Trophoblast cell (in vitro differentiated cells and primary cell): ENCODE measurements around the gene GPRIN1.

Source experiments
- DNase-seq, 2 donors: peaks; one replicate each; pipeline ENCODE4 v3.0.0-alpha.2; 2016
- H2AFZ ChIP-seq: 2 replicates; pipeline ENCODE4 v1.6.1; 2013; ENCODE audit warnings: low read length, moderate library complexity, mild to moderate bottlenecking; ENCODE audit not compliant: insufficient read depth, poor library complexity
- H2AK5ac ChIP-seq: 2 replicates; pipeline ENCODE4 v1.6.1; 2013; ENCODE audit warnings: mild to moderate bottlenecking, low read length
- H2BK120ac ChIP-seq: 2 replicates; pipeline ENCODE4 v1.6.1; 2013; ENCODE audit warnings: low read length, mild to moderate bottlenecking, moderate library complexity; ENCODE audit not compliant: insufficient read depth, poor library complexity
- H2BK12ac ChIP-seq: 2 replicates; pipeline ENCODE4 v1.6.1; 2013; ENCODE audit warnings: mild to moderate bottlenecking, low read length, moderate library complexity
- H2BK5ac ChIP-seq: 2 replicates; pipeline ENCODE4 v1.6.1; 2013; ENCODE audit warnings: low read length, low read depth, moderate library complexity, mild to moderate bottlenecking; ENCODE audit not compliant: poor library complexity
- H3K14ac ChIP-seq: 2 replicates; pipeline ENCODE4 v1.6.1; 2013; ENCODE audit warnings: mild to moderate bottlenecking, low read length
- H3K18ac ChIP-seq: 2 replicates; pipeline ENCODE4 v1.6.1; 2013; ENCODE audit warnings: mild to moderate bottlenecking, low read length
- H3K23ac ChIP-seq: 2 replicates; pipeline ENCODE4 v1.6.1; 2013; ENCODE audit warnings: low read length
- H3K27ac ChIP-seq: 2 replicates; pipeline ENCODE4 v1.5.1; 2013; ENCODE audit warnings: low read depth, mild to moderate bottlenecking, inconsistent platforms, low read length, moderate library complexity
- H3K27me3 ChIP-seq: 2 replicates; pipeline ENCODE4 v1.6.1; 2013; ENCODE audit warnings: inconsistent platforms, mild to moderate bottlenecking, low read length, moderate library complexity; ENCODE audit not compliant: insufficient read depth
- H3K36me3 ChIP-seq, 2 experiments: 1 replicate in 1 of 2; 2 replicates in 1 of 2; pipeline ENCODE4 v1.6.1; 2013; ENCODE audit warnings: low read length in 2 of 2, mild to moderate bottlenecking in 2 of 2, moderate library complexity in 1 of 2; ENCODE audit not compliant: insufficient read depth in 2 of 2, control insufficient read depth in 1 of 2
- H3K4ac ChIP-seq: 2 replicates; pipeline ENCODE4 v1.6.1; 2013; ENCODE audit warnings: low read depth, mild to moderate bottlenecking, low read length, moderate library complexity
- H3K4me1 ChIP-seq, 2 experiments: 1 replicate in 1 of 2; 2 replicates in 1 of 2; pipeline ENCODE4 v1.6.1; 2013; ENCODE audit warnings: low read length in 2 of 2, mild to moderate bottlenecking in 2 of 2, moderate library complexity in 1 of 2; ENCODE audit not compliant: insufficient read depth in 2 of 2, control insufficient read depth in 1 of 2
- H3K4me2 ChIP-seq: 2 replicates; pipeline ENCODE4 v1.6.1; 2013; ENCODE audit warnings: inconsistent platforms, mild to moderate bottlenecking, low read length, moderate library complexity
- H3K4me3 ChIP-seq: 2 replicates; pipeline ENCODE4 v1.5.1; 2013; ENCODE audit warnings: mild to moderate bottlenecking, low read depth, low read length, inconsistent platforms
- H3K79me1 ChIP-seq: one replicate; pipeline ENCODE4 v1.6.1; 2013; ENCODE audit warnings: low read length
- H3K79me2 ChIP-seq: 2 replicates; pipeline ENCODE4 v1.6.1; 2013; ENCODE audit warnings: low read length, mild to moderate bottlenecking; ENCODE audit not compliant: control insufficient read depth, insufficient read depth, poor library complexity
- H3K9ac ChIP-seq: 2 replicates; pipeline ENCODE4 v1.6.1; 2013; ENCODE audit warnings: mild to moderate bottlenecking, low read length
- H3K9me3 ChIP-seq: 2 replicates; pipeline ENCODE4 v1.6.1; 2013; ENCODE audit warnings: low read depth, mild to moderate bottlenecking, control low read depth, inconsistent platforms, low read length; ENCODE audit not compliant: insufficient read depth
- H4K12ac ChIP-seq: 2 replicates; pipeline ENCODE4 v1.6.1; 2013; ENCODE audit warnings: low read depth, mild to moderate bottlenecking, low read length, moderate library complexity
- H4K8ac ChIP-seq: 2 replicates; pipeline ENCODE4 v1.6.1; 2013; ENCODE audit warnings: low read depth, mild to moderate bottlenecking, low read length, moderate library complexity
- H4K91ac ChIP-seq: one replicate; pipeline ENCODE4 v1.6.1; 2013; ENCODE audit warnings: low read depth, mild to moderate bottlenecking, low read length, moderate library complexity
- WGBS: extraction: QIAGEN DNeasy Blood & Tissue Kit; methylation state at CpG from one replicate; pipeline ENCODE4 v1.1.7; 2013; ENCODE audit warnings: missing lambda C conversion rate; ENCODE audit not compliant: insufficient read length, insufficient coverage; ENCODE audit errors: extremely low coverage; 5-methylcytosine and 5-hydroxymethylcytosine counted together

The GPRIN1 gene

DNA sequence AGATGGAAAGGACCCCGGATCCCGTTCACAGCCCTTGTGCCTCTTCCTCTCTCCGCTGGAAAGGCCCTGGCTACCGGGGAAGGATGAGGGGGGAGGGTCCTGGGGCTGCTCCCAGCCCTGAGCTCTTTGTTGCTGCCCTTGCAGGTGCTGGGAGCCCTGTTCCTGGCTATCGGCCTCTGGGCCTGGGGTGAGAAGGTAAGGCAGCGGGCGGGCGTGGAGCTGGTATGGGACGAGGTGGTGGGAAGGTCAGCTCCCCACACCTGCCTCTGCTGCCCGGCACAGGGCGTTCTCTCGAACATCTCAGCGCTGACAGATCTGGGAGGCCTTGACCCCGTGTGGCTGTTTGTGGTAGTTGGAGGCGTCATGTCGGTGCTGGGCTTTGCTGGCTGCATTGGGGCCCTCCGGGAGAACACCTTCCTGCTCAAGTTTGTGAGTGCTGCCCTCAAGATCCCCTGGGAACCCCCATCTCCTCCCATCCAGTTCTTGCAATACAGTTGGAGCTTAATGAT is 41.6 kb upstream of the GPRIN1 start:
- no peaks in the 10 kb centered on the region for H3K9me3 ChIP-seq
- H2BK12ac ChIP-seq: no peak overlapping the region
- H4K8ac ChIP-seq: no peak overlapping the region
- H3K14ac ChIP-seq: no peak overlapping the region
- H3K79me1 ChIP-seq: peaks cover 10% of the 10 kb centered on the region
- no peak overlapping the region for H3K18ac ChIP-seq
- H3K9ac ChIP-seq: no peak overlapping the region
- no peak overlapping the region for H3K4me2 ChIP-seq
- peaks cover 6% of the 10 kb centered on the region for H3K79me2 ChIP-seq
- no peak overlapping the region for H4K12ac ChIP-seq
- H3K4ac ChIP-seq: no peak overlapping the region
- H3K4me3 ChIP-seq: no peak overlapping the region
- H2AK5ac ChIP-seq: no peak overlapping the region
- H3K23ac ChIP-seq: no peak overlapping the region
- peaks cover 11 to 12% of the 10 kb centered on the region in 2 experiments for H3K4me1 ChIP-seq
- WGBS: no CpG with 5 or more reads among the region's 17 CpGs
- no peak overlapping the region for H2BK120ac ChIP-seq
- no peak overlapping the region for H3K27ac ChIP-seq
- no peaks in the 10 kb centered on the region for H3K27me3 ChIP-seq
- no peak overlapping the region for H2AFZ ChIP-seq
- H3K36me3 ChIP-seq: peaks cover 5 to 13% of the 10 kb centered on the region in 2 experiments
- H2BK5ac ChIP-seq: no peak overlapping the region
- DNase-seq: no peak
- H4K91ac ChIP-seq: no peak overlapping the region

DNA sequence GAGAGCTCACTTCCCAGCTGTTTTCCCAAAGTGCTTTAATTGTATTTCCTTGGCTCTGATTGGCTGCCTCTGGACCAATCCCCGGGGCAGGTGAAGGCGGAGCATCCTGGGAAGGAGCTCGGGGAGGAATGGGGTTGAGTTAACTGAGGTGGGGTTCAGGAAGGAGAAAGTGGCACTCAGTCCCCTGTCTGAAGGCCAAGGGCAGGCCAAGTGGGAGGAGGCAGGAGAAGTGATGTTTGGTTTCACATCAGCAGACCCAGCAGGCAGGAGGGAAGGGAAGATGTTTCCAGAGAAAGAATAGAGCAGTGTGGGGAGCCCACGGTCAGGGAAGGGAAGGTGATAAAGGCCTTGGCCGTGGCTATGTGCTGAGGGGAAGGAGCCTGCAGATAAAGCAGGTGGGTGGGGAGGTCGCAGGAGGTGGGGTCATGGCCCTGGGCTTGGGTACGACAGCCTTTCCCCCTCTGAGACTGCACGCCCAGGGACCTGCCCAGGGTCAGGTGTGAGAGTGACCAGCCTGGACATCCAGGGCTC is 40.5 kb upstream of the GPRIN1 start:
- Histone ChIP-seq H3K4me1 (peaks cover 11 to 12% of the 10 kb centered on the region in 2 experiments), H2BK120ac (no peak overlapping the region), H3K4ac (no peak overlapping the region), H2AK5ac (no peak overlapping the region), H3K79me1 (peaks cover 10% of the 10 kb centered on the region), H3K4me2 (no peak overlapping the region), H3K23ac (no peak overlapping the region), H3K14ac (no peak overlapping the region), H4K8ac (no peak overlapping the region), H3K4me3 (no peak overlapping the region), H2BK12ac (no peak overlapping the region), H3K27ac (no peak overlapping the region), H3K9ac (no peak overlapping the region), H3K27me3 (no peaks in the 10 kb centered on the region), H3K9me3 (no peaks in the 10 kb centered on the region), H2AFZ (no peak overlapping the region), H3K36me3 (peaks cover 5 to 13% of the 10 kb centered on the region in 2 experiments), H3K18ac (no peak overlapping the region), H4K91ac (no peak overlapping the region), H3K79me2 (peaks cover 6% of the 10 kb centered on the region), H2BK5ac (no peak overlapping the region), H4K12ac (no peak overlapping the region)
- WGBS: no CpG with 5 or more reads among the region's 8 CpGs
- DNase-seq: no peak

DNA sequence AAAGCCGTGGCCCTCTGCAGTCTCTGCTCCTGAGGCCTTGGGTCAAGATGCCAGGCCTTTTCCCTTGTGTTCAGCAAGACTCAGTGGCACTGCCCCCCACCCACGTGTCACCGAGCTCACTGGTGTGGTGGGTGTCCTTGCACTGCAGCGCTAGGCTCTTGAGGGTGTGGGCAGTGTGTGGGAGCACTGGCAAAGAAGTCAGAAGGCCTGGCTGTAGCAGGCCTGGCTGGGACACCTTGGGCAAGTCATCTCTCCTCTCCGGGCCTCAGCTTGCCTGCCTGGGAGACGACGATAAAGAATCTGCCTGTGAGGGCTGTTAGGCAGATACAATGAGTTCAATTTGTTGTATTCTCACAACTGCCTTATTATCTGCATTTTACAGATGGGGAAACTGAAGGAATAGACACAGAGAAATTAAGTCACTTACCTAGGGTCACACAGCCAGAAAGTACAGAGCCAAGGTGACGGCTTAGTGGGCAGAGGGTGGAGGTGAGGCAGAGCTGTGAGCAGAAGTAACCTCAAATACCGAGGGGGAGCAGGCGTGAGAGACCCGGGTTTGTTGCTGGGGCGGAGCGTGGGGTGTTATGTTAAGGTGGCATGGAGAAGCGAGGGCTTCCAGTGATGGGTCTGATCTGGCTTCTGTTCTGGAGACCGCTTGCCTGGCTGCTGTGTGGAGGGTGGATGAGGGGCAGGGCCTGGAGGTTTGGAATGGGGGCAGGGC is 38.7 kb upstream of the GPRIN1 start:
- Histone ChIP-seq H2BK5ac (no peak overlapping the region), H2BK12ac (no peak overlapping the region), H3K9ac (no peak overlapping the region), H3K4me2 (peak overlapping the region; percentile 88), H3K79me1 (peaks cover 10% of the 10 kb centered on the region), H3K79me2 (peaks cover 6% of the 10 kb centered on the region), H2AFZ (no peak overlapping the region), H3K9me3 (no peaks in the 10 kb centered on the region), H3K14ac (no peak overlapping the region), H4K12ac (no peak overlapping the region), H3K27me3 (no peaks in the 10 kb centered on the region), H4K91ac (no peak overlapping the region), H2BK120ac (no peak overlapping the region), H4K8ac (no peak overlapping the region), H3K23ac (no peak overlapping the region), H3K4me1 (peaks cover 11 to 12% of the 10 kb centered on the region in 2 experiments), H3K4me3 (no peak overlapping the region), H3K36me3 (peaks cover 4 to 6% of the 10 kb centered on the region in 2 experiments), H2AK5ac (no peak overlapping the region), H3K4ac (no peak overlapping the region), H3K18ac (no peak overlapping the region), H3K27ac (no peak overlapping the region)
- no CpG with 5 or more reads among the region's 15 CpGs for WGBS
- no peak for DNase-seq

DNA sequence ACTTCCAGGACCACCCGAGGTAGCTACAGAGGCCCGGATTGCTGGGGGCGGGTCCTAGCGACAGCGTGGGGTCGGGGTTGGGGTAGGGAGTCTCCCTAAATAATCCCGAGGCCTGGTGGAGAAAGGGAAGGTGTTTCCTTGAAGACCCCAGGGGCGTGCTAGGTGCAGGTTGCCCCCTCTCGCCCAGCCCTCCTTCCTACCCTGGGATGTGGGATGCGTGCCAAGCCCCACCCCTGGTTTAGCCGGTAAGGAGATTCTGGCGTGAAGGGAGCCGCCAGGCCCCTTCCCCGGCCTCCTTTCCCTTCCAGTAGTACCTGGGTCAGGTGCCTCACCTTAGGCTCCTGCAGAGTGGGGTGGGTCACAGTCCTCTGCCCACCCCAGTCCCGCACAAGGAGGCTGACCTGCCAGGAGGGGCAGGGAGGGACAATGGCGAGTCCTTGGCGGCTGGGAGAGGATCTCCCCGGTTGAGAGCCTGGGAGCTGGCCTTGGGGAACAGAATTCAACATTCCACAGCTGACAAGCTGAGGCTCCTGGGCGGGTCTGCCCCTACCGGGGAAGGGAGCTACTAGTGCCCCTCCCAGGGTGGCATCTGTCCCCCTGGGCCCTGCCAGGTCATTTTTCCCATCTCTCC is 38.0 kb upstream of the GPRIN1 start:
- Histone ChIP-seq H4K91ac (peak overlapping the region; percentile 84), H3K27me3 (no peaks in the 10 kb centered on the region), H3K4me3 (peak overlapping the region; percentile 74), H3K4me1 (peaks cover 11 to 12% of the 10 kb centered on the region in 2 experiments), H3K36me3 (peaks cover 0 to 3% of the 10 kb centered on the region in 2 experiments), H3K9ac (peak overlapping the region; percentile 81), H3K9me3 (no peaks in the 10 kb centered on the region), H2BK12ac (no peak overlapping the region), H3K4me2 (peak overlapping the region; percentile 88), H2AK5ac (no peak overlapping the region), H3K18ac (peak overlapping the region; percentile 76), H3K14ac (peak overlapping the region; percentile 89), H4K12ac (peak overlapping the region; percentile 76), H3K79me2 (peaks cover 6% of the 10 kb centered on the region), H2AFZ (peak overlapping the region; percentile 93), H4K8ac (peak overlapping the region; percentile 92), H3K23ac (no peak overlapping the region), H3K79me1 (peaks cover 10% of the 10 kb centered on the region), H2BK5ac (no peak overlapping the region), H2BK120ac (peak overlapping the region; percentile 73), H3K4ac (no peak overlapping the region), H3K27ac (no peak overlapping the region)
- DNase-seq: no peak
- no CpG with 5 or more reads among the region's 20 CpGs for WGBS
